H1 (cell line): ENCODE measurements around the gene ALDH1B1.
A peak's percentile ranks its signal among the peaks of the same experiment; 100 is the strongest.

Experiments
- ATF2 ChIP-seq: IDR thresholded peaks from 2 replicates; pipeline ENCODE4 v1.6.1; 2012; ENCODE audit warnings: low read length, inconsistent platforms
- CTCF ChIP-seq, 3 experiments: IDR thresholded peaks; 1 replicate in 2 of 3; 2 replicates in 1 of 3; pipeline versions ENCODE4 v1.5.1 to v1.6.1; 2011; ENCODE audit warnings: low read length in 3 of 3, mild to moderate bottlenecking in 3 of 3, inconsistent platforms in 2 of 3, low read depth in 1 of 3, moderate library complexity in 1 of 3; ENCODE audit not compliant: insufficient read depth in 1 of 3; ENCODE audit errors: control extremely low read depth in 1 of 3
- EZH2 ChIP-seq: fragments of 200-600 bp; sonication (generic); IDR thresholded peaks from 2 replicates; pipeline ENCODE4 v1.7.1; 2012; ENCODE audit warnings: low read depth, mild to moderate bottlenecking, moderate library complexity, low read length, inconsistent platforms; ENCODE audit not compliant: severe bottlenecking
- GABPA ChIP-seq: IDR thresholded peaks from 2 replicates; pipeline ENCODE4 v1.6.1; 2011; ENCODE audit warnings: mild to moderate bottlenecking, low read length, moderate library complexity, borderline replicate concordance; ENCODE audit not compliant: insufficient read depth
- KDM1A ChIP-seq: fragments of 200-600, 300-600 bp; sonication (generic); IDR thresholded peaks from 2 replicates; pipeline ENCODE4 v1.7.1; 2016; ENCODE audit warnings: mild to moderate bottlenecking, low read length, borderline replicate concordance
- POLR2A ChIP-seq, 2 experiments: IDR thresholded peaks; 1 replicate in 1 of 2; 2 replicates in 1 of 2; pipeline ENCODE4 v1.6.1; 2011; ENCODE audit warnings: low read depth in 2 of 2, low read length in 2 of 2, mild to moderate bottlenecking in 2 of 2; ENCODE audit errors: control extremely low read depth in 1 of 2
- POLR2AphosphoS5 ChIP-seq: IDR thresholded peaks from 2 replicates; pipeline ENCODE4 v1.6.1; 2011; ENCODE audit warnings: low read depth, low read length
- SIN3A ChIP-seq, 2 experiments: IDR thresholded peaks in 1 of 2; conservative IDR thresholded peaks in 1 of 2; 2 replicates each; pipeline ENCODE4 v1.6.1; 2011 to 2012; ENCODE audit warnings: low read length in 2 of 2, improper control_type of control experiment in 1 of 2, low read depth in 1 of 2, mild to moderate bottlenecking in 1 of 2
- TBP ChIP-seq: IDR thresholded peaks from 2 replicates; pipeline ENCODE4 v1.6.1; 2011; ENCODE audit warnings: low read depth, low read length, improper control_type of control experiment
- ZNF274 ChIP-seq: IDR thresholded peaks from 2 replicates; pipeline ENCODE4 v1.7.0; 2012; ENCODE audit warnings: low read length, borderline replicate concordance; ENCODE audit errors: extremely low read depth

- TF ChIP-seq EZH2 = no peak
- TF ChIP-seq POLR2A (IDR thresholded peaks at IDR 0.05; ENCODE audit: control extremely low read depth in 1 of 2, low read depth in 2 of 2, low read length in 2 of 2) = no peak
- no peak for TF ChIP-seq ZNF274
- no peak for TF ChIP-seq SIN3A (conservative IDR thresholded peaks at IDR 0.05 in 1 of 2, IDR thresholded peaks at IDR 0.05 in 1 of 2; ENCODE audit: low read depth in 1 of 2, low read length in 2 of 2)
- no peak for TF ChIP-seq CTCF (IDR thresholded peaks at IDR 0.05; ENCODE audit: control extremely low read depth in 1 of 3, insufficient read depth in 1 of 3, low read depth in 1 of 3, low read length in 3 of 3)
- TF ChIP-seq KDM1A = peak; percentile 48; the same call in 1 of the 2 replicates
- TF ChIP-seq TBP = no peak
- TF ChIP-seq GABPA = no peak
- no peak for TF ChIP-seq ATF2
- TF ChIP-seq POLR2AphosphoS5 = no peak
Measured at GRCh38 chr9:38393128-38393796, 760 bp downstream of the ALDH1B1 start.
